Activated T-helper 1 cell treated with Interleukin-2 at 50 U/mL for 16 hours (primary cell): ENCODE results near the gene NDUFA5.

Source experiments
- DNase-seq: peaks from one replicate; pipeline ENCODE4 v3.0.0-alpha.2; 2020; ENCODE audit warnings: low read depth

Gene NDUFA5

DNA sequence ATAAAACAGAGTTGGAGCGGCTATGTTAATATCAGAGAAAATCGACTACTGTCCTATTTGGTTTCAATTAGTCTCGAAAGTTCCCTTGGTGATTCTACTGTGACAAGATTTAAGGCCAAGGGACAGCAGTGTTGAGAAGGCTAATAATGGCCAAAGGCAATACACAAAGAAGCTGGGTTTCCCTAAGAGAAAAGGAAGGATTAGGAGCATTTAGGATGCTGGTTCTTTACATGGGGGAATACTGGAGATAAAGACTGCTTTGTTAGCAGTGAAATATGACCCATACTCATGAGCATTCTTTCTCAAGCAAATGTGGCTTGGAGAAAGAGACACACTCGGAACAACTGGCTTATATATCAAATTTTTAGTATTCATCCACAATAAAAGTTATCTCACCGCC is 55.4 kb downstream of the NDUFA5 start:
- DNase-seq, result no peak

DNA sequence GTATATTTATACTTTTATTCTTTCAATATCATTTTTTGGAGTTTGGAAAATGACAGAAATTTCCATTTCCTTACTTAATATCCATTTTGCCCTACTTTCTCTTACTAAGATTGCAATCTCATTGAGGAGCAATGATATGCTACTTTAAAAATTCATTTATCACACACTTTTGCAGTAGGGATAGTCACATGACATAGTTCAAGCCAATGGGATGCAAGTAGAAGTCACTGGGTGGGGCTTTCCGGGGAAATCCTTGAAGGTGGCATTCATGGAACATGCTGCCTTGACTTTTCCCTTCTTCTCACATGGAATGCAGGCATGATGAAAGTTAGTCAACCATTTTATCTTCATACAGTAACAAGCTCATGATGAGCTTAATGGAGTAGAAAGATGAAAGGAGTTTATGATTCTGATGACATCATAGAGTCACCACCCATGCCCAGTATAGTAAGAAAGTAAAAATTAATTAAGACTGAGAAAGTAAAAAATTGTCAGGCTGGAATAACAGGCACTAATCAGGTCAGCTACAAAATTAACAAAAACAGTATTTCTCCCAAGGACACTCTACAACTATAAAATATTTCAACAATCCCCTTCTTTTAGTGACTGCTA is 56.6 kb downstream of the NDUFA5 start:
- no peak for DNase-seq

DNA sequence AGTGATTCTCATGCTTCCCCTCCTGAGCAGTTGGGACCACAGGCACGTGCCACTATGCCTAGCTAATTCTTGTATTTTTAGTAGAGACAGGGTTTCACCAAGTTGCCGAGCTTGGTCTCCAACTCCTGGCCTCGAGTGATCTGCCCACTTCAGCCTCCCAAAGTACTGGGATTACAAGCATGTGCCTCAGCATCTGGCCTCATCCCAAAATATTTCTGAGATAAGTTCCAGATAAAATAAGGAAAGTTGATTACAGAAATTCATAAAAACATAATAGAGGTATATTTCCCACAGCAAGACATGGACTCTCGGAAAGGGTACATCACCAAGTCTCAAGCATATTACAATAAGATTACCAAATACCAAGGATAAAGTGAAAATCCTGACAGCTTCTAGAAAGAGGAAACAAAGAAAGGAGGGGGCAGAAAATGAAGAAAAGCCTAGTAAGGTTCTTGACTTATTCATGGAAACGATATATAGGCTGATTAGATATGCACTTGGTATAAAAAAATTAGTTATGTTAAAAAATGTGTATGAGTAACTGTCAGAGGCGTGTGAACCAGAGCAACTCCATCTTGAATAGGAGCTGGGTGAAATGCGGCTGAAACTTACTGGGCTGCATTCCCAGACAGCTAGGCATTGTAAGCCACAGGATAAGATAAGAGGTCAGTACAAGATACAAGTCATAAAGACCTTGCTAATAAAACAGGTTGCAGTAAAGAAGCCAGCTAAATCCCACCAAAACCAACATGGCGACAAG is 58.2 kb downstream of the NDUFA5 start:
- no peak for DNase-seq

DNA sequence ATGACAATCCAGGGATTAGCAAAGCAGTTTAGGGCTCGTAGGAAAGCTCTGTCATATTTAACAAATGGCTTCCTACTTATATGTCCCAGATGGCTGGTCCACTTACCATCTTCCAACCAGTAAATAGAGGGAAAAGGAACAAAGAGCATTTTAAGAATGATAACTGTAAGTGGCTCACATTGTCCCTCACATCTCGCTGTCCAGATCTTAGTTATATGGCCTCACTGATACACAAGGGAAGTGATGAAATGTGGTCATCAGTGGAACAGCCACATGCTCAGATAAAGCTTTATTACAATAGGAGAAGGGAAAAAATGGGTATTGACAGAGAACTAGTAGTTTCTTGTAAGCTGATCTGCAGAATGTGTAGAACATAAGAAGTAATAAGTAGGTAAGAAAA is 59.0 kb downstream of the NDUFA5 start:
- DNase-seq, result no peak

DNA sequence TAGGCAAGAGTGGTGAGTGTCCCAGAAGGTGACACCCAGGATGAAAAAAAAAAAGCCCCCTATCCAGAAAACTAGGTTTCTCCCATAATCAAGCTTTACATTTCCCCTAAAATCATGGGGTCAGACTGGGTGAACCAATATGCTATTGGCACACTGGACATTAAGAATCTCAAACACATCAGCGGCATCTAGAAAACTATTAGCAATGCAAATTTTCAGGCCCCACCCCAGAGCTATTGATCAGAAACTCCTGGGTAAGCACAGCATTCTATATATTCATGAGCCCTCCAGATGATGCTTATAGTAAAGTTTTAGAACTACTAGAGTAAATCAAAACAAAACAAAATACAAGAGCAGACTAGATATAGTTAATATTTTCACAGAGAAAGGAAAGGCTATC is 59.6 kb downstream of the NDUFA5 start:
- no peak for DNase-seq

DNA sequence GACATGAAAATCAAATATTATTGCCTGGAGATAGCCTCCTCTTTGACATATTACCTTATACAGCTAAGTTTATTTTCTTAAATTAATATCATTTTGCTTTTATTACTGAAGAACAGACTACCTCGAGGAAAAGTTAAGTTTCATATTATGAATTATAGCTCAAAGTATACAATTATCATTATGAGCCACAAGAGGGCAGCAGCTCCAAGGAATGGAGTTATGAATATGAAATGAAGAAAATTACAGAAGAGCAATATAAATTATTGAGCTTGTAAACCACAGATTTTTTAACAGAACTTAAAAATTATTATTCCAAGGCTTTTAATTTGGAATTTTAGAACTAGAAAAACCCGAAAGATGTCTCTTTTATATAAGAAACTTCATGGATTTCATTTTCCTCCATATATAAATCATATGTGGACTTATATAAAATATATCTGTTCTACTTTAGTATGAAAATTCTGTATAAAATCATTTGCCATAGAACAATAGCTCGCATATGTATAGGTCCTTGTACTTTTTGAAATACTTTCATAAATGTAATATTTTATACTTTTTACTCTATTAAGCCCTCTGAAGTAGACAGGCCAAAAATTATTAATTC is 63.3 kb downstream of the NDUFA5 start:
- DNase-seq, result no peak

DNA sequence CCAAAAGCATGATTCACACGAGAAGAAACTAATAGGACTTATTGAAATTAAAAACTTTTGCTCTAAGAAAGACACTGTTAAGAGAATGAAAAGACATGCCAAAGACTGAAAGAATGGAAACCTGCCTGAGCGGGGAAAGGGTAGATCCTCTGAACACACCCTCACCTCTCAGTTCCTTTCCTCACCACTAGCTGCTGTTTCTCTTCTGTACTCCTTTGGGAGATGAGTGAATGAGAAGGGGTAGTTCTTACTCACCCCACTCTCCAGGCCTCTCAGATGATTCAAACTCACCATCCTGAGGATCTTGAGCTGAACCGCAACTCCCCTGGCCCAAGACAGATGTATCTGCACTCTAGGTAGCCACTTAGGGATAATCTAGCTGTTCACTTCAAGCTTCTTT is 65.1 kb downstream of the NDUFA5 start:
- no peak for DNase-seq
